Ureter (tissue), 1 donor: ENCODE measurements around the gene TTYH2. TPM values are rescaled to one million over a fixed set of nuclear protein-coding genes. Genes with fewer than 3 reads are reported as not detected.
"Not testable (repeated sequence)": the region's sequence is repeated elsewhere in the genome, so short reads cannot be mapped to it uniquely, and the experiment has no call there.

ENCODE experiments used
- DNase-seq: peaks from one replicate; pipeline ENCODE4 v3.0.0-alpha.2; 2020; ENCODE audit warnings: low spot score
- total RNA-seq: library from RNA; stranded (reverse); gene quantifications from one replicate; pipeline ENCODE4 v1.2.4, GENCODE V29; 2023
- donor health status: DM: yes; HTN: yes; CAD: no.

TTYH2 gene, protein sequence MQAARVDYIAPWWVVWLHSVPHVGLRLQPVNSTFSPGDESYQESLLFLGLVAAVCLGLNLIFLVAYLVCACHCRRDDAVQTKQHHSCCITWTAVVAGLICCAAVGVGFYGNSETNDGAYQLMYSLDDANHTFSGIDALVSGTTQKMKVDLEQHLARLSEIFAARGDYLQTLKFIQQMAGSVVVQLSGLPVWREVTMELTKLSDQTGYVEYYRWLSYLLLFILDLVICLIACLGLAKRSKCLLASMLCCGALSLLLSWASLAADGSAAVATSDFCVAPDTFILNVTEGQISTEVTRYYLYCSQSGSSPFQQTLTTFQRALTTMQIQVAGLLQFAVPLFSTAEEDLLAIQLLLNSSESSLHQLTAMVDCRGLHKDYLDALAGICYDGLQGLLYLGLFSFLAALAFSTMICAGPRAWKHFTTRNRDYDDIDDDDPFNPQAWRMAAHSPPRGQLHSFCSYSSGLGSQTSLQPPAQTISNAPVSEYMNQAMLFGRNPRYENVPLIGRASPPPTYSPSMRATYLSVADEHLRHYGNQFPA
- 8.2 TPM for total RNA-seq

DNA sequence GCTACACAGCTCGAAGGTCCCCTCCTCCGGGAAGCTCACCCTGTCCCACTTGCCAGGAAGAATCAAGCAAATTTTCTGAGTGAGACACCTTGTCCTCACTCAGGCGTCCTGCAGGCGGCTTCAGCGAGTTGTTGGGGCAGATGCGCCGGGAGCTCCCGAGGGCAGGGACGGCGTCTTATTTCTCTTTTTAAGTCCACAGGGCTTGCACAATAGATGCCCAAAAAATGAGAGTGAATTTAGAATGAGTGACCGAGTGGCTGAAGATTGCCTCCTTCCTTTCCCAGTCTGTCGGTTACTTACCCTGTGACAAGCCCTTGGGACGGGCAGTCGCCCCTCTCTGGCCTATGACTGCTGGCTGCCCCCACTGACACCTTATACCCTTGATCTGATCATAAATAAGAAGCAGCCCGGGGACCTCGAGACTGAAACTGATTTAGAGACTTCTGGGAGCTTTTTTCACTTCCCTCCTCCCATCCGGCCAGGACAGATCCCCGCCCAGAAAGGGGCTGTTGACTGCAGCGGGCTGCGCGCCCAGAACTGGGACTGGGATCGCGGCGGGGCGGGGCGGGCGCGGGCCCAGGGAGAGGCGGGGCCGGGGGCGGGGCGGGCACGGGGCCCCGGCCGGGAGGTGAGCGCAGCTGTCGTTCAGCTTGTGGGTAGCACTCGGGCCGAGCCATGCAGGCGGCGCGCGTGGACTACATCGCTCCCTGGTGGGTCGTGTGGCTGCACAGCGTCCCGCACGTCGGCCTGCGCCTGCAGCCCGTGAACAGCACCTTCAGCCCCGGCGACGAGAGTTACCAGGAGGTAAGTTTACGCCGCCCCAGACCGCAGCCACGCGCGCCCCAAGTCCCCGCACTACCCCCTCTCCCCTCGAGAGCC, at the start of gene TTYH2:
Gene TTYH2 (plus strand): TSS at position 659 of the 879 bp plus-strand sequence. CDS start 17 bp downstream, at position 676.
- DNase-seq, result peak; percentile 91

DNA sequence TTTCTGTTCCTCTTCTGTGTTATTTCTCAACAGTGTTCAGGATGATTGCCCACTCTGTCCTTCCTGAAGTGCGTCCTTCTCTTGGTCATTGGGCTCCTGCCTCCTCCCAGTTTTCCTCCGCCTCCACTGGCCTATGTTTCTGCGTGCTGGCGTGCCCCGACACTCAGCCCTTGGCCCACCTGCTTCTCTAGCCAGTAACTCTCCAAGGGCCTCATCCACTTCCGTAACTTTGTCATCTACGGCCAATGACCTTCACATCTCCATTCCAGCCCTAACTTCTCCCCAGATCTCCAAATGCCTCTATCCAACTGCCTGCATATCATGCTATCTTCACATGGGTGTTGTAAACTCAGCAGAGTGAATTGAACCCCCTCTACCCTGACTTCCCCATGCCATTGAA, 49.5 kb upstream of the TTYH2 start:
- DNase-seq, result no peak

DNA sequence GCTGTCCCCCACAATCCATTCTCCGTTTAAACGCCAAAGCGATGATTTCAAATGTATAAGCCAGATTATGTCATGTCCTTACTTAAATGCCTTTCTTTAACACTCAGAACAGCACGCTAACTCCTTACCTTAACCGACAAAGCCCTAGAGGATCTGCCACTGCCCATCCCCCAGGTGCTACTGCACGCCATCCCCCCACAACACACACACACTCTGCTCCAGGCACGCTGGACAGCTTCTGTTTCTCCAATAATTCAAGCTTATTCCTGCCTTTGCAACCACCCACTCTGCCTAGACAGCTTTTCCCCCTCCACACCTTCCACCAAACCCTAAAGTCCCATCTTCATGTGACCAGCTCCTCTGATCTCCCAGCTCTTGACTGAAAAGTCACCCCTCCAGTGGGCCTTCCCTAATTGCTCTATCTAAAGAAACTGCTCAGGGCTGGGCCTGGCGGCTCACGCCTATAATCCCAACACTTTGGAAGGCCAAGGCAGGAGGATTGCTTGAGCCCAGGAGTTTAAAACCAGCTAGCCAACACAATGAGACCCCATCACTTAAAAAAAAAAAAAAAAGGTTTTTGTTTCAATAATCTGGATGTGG, 48.8 kb upstream of the TTYH2 start:
- no peak for DNase-seq

DNA sequence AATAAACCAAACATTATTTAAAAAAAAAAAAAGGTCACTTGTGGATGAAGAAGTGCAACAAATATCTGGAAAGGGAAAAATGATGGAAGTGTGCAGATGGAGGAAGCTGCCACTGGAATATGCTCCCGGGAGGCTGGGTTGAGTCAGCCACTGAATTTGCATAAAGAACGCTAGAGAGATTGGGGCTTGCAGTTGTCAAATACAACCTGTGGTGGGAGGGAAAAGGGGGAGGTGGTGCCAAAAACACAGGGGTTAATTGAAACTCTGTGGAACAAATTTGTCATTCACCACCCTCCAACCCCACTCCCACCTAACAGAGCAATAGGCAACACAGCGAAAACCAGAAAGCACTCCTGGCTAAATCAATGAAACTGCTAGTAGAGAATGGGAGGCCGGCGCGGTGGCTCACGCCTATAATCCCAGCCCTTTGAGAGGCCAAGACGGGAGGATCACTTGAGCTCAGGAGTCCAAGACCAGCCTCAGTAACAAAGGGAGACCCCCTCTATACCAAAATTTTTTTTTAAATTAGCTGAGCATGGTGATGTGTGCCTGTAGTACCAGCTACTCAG, 47.5 kb upstream of the TTYH2 start:
- no peak for DNase-seq

DNA sequence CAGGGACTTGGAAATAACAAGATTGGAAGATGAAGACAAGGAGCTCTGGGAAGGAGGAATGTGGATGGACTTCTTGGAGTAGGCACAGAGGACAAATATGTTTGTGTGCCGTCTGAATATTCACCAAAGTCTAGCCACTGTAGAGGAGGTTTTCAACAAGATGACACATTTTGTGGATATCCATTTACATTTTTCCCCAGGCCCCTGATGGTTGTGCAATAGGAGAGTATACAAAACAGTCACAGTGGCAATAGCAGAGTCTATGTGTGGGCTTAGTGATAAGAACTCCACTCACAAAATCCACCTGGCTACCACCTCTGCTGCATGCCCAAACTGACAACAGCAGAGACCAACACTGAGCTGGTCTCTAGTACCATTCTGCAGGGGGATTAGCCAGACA, 42.4 kb upstream of the TTYH2 start:
- no peak for DNase-seq

DNA sequence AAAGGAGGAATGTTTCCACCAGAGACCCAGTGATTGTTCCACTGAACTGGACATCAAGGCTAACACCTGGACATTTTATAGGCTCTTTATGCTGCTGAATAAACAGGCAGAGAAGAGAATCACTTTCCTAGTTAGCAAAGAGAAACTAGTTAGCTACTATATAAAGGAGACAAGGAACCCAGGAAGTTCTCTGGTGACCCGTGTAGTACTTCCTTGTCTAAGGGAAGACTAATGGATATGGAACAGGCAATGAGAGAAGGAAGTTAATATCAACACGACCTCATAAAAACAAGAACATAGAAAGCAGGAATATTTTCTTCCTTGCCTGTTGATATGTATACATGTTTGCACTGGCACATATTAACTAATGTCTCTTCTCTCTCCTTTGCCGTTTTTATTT, 40.7 kb upstream of the TTYH2 start:
- DNase-seq, result no peak

DNA sequence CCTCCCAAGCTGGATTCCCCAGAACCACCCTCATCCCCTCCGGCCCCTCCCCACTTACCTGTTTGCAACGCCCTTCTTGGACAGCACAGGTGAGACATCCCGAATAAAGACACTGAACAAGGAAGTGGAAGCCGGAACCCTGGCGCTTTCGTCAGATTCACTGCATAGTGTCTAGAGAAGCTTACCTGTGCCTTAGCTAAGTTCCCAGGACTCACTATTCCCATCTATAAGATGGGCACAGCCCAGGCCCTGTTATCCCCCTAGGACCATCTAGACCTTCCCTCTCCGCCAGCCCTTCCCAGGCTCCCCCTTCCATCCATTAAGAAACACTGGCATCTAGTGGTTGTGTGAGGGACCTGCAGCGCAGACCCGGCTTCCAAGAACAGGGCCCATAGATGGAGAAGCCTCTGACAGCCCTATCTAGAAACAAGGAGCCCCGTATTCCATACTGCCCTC, 36.8 kb upstream of the TTYH2 start:
- no peak for DNase-seq

DNA sequence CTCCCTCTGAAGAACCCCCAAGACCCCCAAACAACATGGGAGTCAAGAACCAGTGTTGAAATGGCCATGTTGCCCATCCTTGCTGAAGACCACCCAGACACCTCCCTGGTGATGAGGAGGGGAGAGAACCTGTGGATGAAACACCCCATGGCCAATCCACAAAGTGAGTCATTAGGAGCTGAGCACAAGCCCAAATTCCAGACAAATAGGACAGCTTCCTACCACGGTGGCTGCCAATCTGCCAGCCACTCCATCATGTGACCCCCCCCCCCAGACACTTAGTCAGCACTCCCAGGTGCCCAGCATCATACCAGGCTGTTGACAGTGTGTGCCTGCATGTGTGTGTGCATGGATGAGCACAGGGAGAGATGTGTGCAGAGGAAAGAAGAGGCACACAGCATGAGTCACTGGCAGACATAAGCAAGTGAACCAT, 36.3 kb upstream of the TTYH2 start:
- DNase-seq, result no peak

DNA sequence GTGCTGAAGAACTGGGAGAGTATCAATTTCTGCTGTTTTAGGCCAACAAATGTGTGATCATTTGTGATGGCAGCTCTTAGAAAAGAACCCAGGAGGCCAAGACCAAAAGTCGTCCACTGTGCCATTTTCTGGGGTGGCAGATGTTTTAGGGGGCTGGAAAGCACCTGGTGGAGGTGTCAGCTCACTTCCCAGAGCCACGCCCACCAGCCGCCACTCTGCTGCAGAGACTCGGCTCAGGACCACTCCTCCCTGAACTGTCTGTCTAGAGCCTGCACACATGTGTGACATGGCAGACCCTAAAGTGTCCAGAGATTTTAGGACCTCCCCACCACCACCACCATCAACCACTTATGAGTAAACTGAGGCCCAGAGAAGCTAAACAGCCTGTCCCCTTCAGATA, 33.8 kb upstream of the TTYH2 start:
- no peak for DNase-seq

DNA sequence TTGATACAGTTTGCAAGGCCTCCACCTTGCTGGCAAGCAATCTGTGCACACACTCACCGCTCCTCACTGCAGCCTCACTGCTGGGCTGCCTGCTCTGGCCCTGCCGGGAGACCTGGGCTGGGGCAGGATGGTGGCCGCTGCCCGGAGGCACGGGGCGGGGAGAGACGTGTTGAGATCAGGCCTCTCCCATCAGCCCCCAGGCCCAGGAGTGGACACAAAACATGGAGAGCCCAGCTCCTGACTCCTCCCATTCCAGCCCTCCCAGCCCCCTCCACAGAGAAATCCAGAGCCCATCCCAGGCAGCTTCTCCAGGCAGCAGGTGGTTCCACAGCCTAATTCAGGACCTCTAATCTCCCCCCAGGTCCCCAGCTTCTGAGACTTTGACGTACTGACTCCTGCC, 33.0 kb upstream of the TTYH2 start:
- DNase-seq, result no peak

DNA sequence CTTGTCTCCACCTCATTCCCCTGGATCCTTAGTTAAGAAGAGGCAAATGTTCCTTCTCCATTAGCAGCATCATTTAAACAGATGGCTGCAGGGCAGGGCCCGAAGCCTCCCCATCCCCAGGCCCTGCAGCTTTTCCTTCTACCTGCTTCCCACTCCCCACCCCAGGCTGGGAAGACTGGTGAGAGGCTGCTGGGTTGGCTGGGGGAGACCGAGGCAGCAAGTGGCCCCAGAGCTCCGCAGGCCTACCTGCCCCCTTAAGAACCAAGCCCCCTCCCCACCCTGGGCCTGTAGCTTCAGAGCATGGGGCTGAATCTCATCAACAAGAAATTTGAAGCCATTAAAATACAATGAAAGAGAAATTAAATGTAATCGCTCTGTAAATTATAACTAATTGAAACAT, 32.0 kb upstream of the TTYH2 start:
- no peak for DNase-seq

DNA sequence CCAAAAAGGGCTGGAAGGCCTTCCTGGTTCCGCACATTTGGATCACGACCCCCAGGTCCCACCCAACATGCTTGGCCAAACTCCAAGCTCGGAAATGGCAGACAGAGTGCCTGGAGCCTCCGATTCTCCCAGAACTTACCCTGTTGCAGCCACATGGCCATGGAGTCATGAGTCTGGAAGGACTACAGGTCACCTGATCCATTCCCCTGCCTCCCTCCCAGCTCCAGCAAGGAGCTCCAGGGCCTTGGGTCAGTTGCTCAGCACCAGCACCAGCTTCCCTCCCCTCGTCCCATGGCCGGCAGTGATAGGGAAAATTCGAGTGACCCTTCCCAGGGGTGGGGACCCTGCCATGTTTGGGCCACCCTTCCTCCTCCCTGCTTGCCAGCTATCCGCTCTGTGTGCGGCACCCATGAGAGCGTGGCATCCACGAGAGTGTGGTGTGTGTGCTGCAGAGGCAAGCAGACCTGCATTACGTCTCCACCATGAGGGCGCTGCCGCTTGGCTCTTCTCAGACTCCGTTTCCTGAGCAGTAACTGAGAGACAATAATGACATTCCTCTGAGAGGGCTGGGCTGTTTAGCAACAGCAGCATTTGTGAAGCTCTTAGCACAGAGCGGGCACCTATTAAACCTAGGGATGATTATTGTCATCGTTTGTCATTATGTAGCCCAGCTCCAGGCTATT, 31.2 kb upstream of the TTYH2 start:
- DNase-seq, result no peak

DNA sequence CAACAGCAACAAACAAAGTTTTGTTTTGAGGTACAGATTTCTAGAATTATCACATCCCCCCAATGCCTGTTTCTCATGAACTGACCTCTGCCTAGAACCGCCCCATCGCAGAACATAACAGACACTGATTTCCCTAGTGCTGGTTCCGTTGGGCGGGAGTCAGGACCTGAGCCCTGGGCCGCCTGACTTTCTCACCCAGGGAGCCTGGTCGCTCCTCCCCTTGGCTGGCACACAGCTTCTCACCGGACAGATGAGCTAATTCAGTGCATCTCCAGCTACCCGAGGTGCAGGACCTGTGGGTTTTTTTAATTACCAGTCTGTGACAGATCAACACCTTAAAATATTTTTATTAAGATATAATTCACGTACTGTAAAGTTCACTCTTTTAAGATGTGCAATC, 30.0 kb upstream of the TTYH2 start:
- no peak for DNase-seq

DNA sequence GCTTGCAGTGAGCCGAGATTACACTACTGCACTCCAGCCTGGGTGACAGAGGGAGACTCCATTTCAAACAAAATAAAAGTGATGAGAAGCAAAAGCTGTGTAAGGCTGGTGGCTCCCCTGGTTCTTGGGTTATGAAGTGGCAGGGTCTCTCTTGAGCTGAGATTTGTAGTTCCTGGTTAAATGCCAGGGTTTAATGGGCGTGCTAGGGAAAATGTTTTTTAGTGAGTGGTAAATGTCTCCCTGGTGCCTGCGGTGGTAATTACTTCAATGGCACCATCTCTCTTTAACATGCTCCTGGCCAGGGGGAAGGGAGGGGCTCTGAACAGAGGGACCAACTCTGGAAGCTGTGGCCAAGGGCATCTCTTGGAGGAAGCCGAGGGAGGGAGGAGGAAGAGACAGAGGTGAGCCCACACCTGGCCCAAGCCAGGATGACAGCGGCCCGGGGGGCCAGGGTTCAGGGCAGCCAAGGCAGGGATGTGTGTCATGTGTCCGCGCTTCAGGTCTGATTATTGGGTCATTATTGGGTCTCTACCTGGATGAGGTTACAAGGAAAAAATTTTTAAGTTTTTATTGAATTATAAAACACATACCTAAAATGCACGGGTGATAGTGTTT, 27.7 kb upstream of the TTYH2 start:
- DNase-seq, result no peak

DNA sequence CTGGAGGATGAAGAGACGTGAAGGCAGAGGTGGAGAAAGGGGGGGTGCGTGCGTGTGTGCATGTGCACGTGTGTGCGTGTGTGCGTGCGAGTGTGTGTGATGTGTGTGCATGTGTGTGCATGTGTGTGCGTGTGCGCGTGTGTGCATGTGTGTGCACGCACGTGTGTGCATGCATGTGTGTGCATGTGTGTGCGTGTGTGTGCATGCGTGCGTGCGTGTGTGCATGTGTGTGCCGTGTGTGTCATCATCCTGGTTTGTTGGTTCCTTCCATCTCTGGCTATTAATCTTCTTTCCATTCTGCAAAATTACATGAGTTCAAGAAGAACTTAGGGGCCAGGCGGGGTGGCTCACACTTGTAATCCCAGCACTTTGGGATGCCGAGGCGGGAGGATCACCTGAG, 26.9 kb upstream of the TTYH2 start:
- no peak for DNase-seq

DNA sequence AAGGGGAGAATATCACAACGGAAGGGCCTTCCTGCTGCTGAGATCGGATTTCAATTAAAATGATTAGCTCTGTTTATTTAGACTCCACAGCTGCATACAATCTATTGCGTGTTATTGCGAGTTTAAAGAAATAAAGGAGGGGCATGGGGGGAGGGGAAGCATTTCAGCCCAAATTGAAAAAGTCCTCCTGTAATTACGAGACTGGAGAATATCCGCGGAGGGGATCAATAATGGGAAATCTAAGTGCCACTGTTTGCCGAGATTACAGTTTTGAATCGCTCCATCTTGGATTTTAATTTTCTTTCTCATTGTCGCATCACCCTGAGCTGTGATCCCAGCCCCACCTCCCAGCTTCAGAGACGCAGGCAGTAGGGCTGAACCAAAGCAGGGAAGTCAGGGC, 25.6 kb upstream of the TTYH2 start:
- no peak for DNase-seq

DNA sequence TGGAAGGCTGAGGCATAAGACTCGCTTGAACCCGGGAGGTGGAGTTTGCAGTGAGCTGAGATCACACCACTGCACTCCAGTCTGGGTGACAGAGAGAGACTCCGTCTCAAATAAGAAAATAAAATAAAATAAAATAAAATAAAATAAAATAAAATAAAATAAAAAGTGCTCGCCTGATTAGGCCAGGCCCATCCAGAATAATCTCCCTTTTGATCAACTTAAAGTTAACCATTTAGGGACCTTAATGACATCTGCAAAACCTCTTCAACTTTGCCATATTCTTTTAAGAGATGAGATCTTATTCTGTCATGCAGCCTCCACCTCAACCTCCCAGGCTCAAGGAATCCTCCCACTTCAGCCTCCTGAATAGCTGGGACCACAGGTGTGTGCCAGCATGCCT, 24.7 kb upstream of the TTYH2 start:
- DNase-seq, result not testable (repeated sequence)

DNA sequence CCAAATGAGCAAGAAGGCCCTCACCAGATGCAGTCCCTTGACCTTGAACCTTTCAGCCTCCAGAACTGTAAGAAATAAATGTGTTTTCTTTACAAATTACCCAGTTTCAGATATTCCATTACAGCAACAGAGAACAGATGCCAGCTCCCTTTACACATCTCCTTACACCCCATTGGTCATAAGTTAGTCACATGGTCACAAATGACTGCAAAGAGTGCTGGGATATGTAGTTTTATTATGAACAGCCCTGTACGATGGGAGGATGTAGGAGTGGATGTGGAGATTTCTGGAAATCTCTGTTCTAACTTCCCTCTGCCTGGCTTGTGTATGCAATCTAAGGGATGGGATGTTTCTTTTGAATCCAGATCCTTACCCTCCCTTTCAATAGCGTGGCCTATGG, 23.2 kb upstream of the TTYH2 start:
- DNase-seq, result no peak

DNA sequence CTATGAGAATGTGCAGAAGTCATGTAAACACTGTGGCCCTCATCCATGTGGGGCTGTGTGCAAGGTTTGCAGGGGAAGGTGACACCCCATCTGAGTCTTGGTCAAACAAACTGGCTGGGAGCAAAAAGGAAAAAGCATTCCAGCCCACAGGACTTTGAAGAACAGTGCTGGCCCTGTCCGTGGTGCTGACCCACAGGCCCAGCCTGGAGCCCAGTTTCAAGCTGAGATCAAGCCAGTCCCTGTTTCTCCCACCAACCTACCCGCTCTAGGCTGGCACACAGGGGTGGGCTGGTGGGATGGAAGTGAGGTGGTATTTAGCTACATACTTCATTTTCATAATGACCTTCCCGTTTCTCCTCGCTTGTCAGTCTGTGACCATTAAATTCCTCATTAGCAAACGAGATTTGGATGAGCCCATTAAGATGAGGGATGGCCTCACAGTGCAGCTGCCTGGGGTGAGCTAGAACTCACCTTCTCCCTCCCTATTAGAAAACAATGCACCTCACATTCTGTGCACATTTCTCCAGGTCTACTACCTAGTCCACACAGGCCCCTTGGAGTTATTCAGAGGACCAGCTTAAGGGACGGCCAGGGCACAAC, 22.5 kb upstream of the TTYH2 start:
- DNase-seq, result no peak
